Fibroblast of villous mesenchyme (primary cell): ENCODE data around the gene ARHGEF5. TPM values are rescaled to one million over a fixed set of nuclear protein-coding genes. Genes with fewer than 3 reads are reported as not detected.

Experiments used
- DNase-seq: peaks from one replicate; pipeline ENCODE4 v3.0.0-alpha.2; 2010; ENCODE audit warnings: low read depth
- H3K4me3 ChIP-seq: 2 replicates; pipeline ENCODE4 v1.5.1; 2011; ENCODE audit warnings: low read depth, mild to moderate bottlenecking, low read length
- CTCF ChIP-seq: IDR thresholded peaks from 2 replicates; pipeline ENCODE4 v1.5.1; 2012; ENCODE audit warnings: low read depth, mild to moderate bottlenecking, low read length; ENCODE audit not compliant: insufficient read depth
- total RNA-seq: library from RNA; depleted of rRNA; stranded (reverse); fragments of >200 nt; gene quantifications from 2 replicates; pipeline ENCODE4 v1.2.3, GENCODE V29; 2012

The ARHGEF5 gene
- total RNA-seq, 1 donor: 3.9 TPM

GRCh38 chr7:144390481-144390880, 35.3 kb downstream of the ARHGEF5 start:
- DNase-seq: no peak
- no peak for TF ChIP-seq CTCF

GRCh38 chr7:144391014-144391413, 35.8 kb downstream of the ARHGEF5 start:
- no peak overlapping the region for H3K4me3 ChIP-seq
- no peak for TF ChIP-seq CTCF
- no peak for DNase-seq

More at GRCh38 chr7:144390481-144390880, 35.3 kb downstream of the ARHGEF5 start:
- H3K4me3 ChIP-seq: no peak overlapping the region

- peak; percentile 74 for TF ChIP-seq CTCF
- DNase-seq: peak; percentile 66
- H3K4me3 ChIP-seq: no peak overlapping the region
Measured at GRCh38 chr7:144391823-144392255, 36.6 kb downstream of the ARHGEF5 start.

- no peak for TF ChIP-seq CTCF
- H3K4me3 ChIP-seq: no peak overlapping the region
- no peak for DNase-seq
Measured at GRCh38 chr7:144397086-144397485, 41.9 kb downstream of the ARHGEF5 start.

- DNase-seq: no peak
- no peak for TF ChIP-seq CTCF
- H3K4me3 ChIP-seq: no peak overlapping the region
Measured at GRCh38 chr7:144398291-144398690, 43.1 kb downstream of the ARHGEF5 start.

- no peak overlapping the region for H3K4me3 ChIP-seq
- no peak for TF ChIP-seq CTCF
- no peak for DNase-seq
Measured at GRCh38 chr7:144398911-144399310, 43.7 kb downstream of the ARHGEF5 start.

GRCh38 chr7:144399946-144400345, 44.7 kb downstream of the ARHGEF5 start:
- no peak for TF ChIP-seq CTCF
- DNase-seq: no peak
- no peak overlapping the region for H3K4me3 ChIP-seq
